BLaER1 (cell line): ENCODE results near the gene INSIG1.

Experiments
- H3K27ac ChIP-seq: shearing (Covaris generic); formaldehyde crosslinking; 2 replicates; pipeline ENCODE4 v1.8.1; 2022
- H3K27me3 ChIP-seq: shearing (Covaris generic); formaldehyde crosslinking; 2 replicates; pipeline ENCODE4 v1.8.1; 2022
- H3K36me3 ChIP-seq: shearing (Covaris generic); formaldehyde crosslinking; 2 replicates; pipeline ENCODE4 v1.8.1; 2022
- H3K4me1 ChIP-seq: shearing (Covaris generic); formaldehyde crosslinking; 2 replicates; pipeline ENCODE4 v1.8.1; 2022
- H3K4me2 ChIP-seq: shearing (Covaris generic); formaldehyde crosslinking; 2 replicates; pipeline ENCODE4 v1.8.1; 2022
- H3K4me3 ChIP-seq: shearing (Covaris generic); formaldehyde crosslinking; 2 replicates; pipeline ENCODE4 v1.8.1; 2022
- H3K9ac ChIP-seq: shearing (Covaris generic); formaldehyde crosslinking; 2 replicates; pipeline ENCODE4 v1.8.1; 2022
- H3K9me3 ChIP-seq: shearing (Covaris generic); formaldehyde crosslinking; 2 replicates; pipeline ENCODE4 v1.8.1; 2022
- H4K20me1 ChIP-seq: shearing (Covaris generic); formaldehyde crosslinking; 2 replicates; pipeline ENCODE4 v1.8.1; 2022
- Cebpa-rat ChIP-seq: shearing (Covaris generic); IDR thresholded peaks from 2 replicates; pipeline ENCODE4 v1.8.1; 2022

The INSIG1 gene

DNA sequence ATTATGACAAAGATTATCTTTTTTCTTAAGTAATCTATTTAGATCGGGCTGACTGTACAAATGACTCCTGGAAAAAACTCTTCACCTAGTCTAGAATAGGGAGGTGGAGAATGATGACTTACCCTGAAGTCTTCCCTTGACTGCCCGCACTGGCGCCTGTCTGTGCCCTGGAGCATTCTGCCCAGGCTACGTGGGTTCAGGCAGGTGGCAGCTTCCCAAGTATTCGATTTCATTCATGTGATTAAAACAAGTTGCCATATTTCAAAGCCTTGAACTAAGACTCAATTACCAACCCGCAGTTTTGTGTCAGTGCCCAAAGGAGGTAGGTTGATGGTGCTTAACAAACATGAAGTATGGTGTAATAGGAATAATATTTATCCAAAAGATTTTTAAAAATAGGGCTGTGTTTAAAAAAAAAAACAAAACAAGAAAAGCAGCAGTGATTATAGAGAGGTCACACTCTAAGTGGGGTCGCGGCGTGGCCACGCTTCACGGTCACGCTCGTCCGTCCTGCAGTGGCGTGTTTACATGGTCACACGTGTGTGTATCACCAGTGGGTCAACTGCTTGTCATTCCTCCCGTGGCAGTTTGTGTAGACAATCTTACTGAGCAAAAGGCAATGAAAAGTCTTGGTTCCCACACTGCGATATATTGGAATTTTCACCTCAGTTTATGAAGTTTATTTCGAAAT is 10.8 kb downstream of the INSIG1 start:
- peaks cover 88% of the 10 kb centered on the region for H3K36me3 ChIP-seq
- no peak overlapping the region for H3K4me3 ChIP-seq
- H4K20me1 ChIP-seq = peaks cover 75% of the 10 kb centered on the region
- H3K9ac ChIP-seq = no peak overlapping the region
- TF ChIP-seq Cebpa-rat = no peak
- H3K27ac ChIP-seq = no peak overlapping the region
- peaks cover 37% of the 10 kb centered on the region for H3K4me1 ChIP-seq
- no peaks in the 10 kb centered on the region for H3K9me3 ChIP-seq
- no peak overlapping the region for H3K4me2 ChIP-seq
- H3K27me3 ChIP-seq = no peaks in the 10 kb centered on the region

DNA sequence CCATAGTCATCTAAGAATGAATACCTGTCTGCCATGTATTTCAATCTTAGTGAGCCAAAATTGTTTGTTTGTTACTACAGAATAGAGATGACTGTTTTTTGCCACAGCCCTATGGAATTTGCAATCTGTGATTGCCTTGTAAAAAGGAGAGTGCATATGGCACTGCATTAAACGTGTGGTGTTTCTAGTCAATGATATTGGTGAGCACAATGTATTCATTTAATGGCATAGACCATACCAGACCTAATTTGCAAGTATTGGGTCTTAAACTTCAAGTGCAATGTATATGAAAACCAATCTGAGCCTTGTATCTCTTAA is 11.3 kb downstream of the INSIG1 start:
- Histone ChIP-seq H3K4me3 (no peak overlapping the region), H3K4me2 (no peak overlapping the region), H4K20me1 (peaks cover 70% of the 10 kb centered on the region), H3K27ac (no peak overlapping the region), H3K9ac (no peak overlapping the region), H3K9me3 (peaks cover 4% of the 10 kb centered on the region; the same call in 1 of the 2 replicates), H3K27me3 (no peaks in the 10 kb centered on the region), H3K36me3 (peaks cover 88% of the 10 kb centered on the region), H3K4me1 (peaks cover 33% of the 10 kb centered on the region)
- TF ChIP-seq Cebpa-rat = no peak

GRCh38 chr7:155310425-155311114 is 12.9 kb downstream of the INSIG1 start:
- peaks cover 73% of the 10 kb centered on the region for H3K36me3 ChIP-seq
- no peak for TF ChIP-seq Cebpa-rat
- H3K4me3 ChIP-seq = no peak overlapping the region
- peaks cover 54% of the 10 kb centered on the region for H4K20me1 ChIP-seq
- no peak overlapping the region for H3K27ac ChIP-seq
- no peaks in the 10 kb centered on the region for H3K27me3 ChIP-seq
- H3K4me1 ChIP-seq = peaks cover 17% of the 10 kb centered on the region
- no peak overlapping the region for H3K9ac ChIP-seq
- peaks cover 7% of the 10 kb centered on the region; the same call in 1 of the 2 replicates for H3K9me3 ChIP-seq
- no peak overlapping the region for H3K4me2 ChIP-seq

DNA sequence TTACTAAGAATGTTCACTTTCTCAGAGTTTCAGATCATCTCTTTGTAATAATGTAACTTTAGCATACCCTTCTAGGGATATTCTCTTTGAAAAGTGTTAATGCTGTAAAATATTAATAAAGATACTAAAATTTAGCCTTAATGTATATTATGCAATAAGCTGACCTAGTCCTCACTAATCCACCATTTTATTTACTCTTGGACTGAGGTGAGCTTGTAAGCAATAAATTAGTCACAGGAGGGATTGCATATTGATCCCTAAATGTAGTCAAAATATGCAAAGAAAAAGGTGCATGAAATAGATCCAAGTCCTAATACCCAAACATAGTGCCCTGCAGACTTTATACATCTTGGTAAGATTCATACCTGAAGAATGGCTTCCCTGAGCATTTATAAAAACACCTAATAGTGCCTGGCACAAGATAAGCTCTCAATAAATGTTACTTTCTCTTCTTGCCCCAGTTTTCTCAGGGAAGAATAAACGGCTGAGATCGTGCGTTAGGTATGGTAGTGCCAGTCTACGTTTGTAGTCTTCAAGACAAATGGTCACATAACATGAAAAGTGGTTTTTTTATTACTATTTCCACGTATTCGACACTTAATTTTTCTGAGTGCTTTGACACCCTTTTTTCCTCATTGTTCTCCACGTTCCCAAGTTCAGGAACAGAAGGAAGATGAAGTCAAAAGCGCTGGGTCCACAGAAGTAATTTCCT is 14.3 kb downstream of the INSIG1 start:
- Histone ChIP-seq H4K20me1 (peaks cover 40% of the 10 kb centered on the region), H3K9me3 (peaks cover 7% of the 10 kb centered on the region; the same call in 1 of the 2 replicates), H3K9ac (no peak overlapping the region), H3K4me3 (no peak overlapping the region), H3K27ac (no peak overlapping the region), H3K4me1 (peaks cover 16% of the 10 kb centered on the region), H3K27me3 (no peaks in the 10 kb centered on the region), H3K4me2 (no peak overlapping the region), H3K36me3 (peaks cover 59% of the 10 kb centered on the region)
- TF ChIP-seq Cebpa-rat = no peak

GRCh38 chr7:155312633-155313032 is 15.0 kb downstream of the INSIG1 start:
- H3K27ac ChIP-seq = no peak overlapping the region
- H3K9ac ChIP-seq = no peak overlapping the region
- no peak overlapping the region for H3K4me2 ChIP-seq
- H3K4me3 ChIP-seq = no peak overlapping the region
- TF ChIP-seq Cebpa-rat = no peak
- H3K4me1 ChIP-seq = peaks cover 12% of the 10 kb centered on the region
- peaks cover 34% of the 10 kb centered on the region for H4K20me1 ChIP-seq
- H3K27me3 ChIP-seq = no peaks in the 10 kb centered on the region
- H3K9me3 ChIP-seq = peaks cover 7% of the 10 kb centered on the region; the same call in 1 of the 2 replicates
- peaks cover 53% of the 10 kb centered on the region for H3K36me3 ChIP-seq

DNA sequence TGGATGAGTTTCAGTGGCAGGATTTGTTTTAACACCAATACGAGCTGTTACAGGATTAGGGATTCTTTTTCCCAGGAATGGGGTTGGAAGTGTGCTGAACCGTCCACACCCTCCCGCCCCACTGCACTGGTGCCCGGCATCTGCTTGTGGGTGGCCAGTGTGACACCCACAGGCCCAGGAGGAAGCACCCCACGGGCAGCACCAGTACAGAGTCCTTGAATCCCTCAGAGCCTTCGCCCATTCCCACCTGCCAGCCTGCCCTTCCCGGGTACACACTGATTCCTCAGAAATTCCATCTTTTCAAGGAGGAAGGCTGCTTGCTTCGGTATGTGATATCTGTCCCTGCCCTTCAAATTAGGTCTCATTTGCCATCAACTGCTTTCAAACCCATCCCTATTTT is 15.4 kb downstream of the INSIG1 start:
- H3K9me3 ChIP-seq = peaks cover 7% of the 10 kb centered on the region; the same call in 1 of the 2 replicates
- H3K27ac ChIP-seq = no peak overlapping the region
- H4K20me1 ChIP-seq = peaks cover 29% of the 10 kb centered on the region
- no peak overlapping the region for H3K4me3 ChIP-seq
- H3K4me1 ChIP-seq = peaks cover 12% of the 10 kb centered on the region
- H3K27me3 ChIP-seq = no peaks in the 10 kb centered on the region
- H3K9ac ChIP-seq = no peak overlapping the region
- no peak overlapping the region for H3K4me2 ChIP-seq
- TF ChIP-seq Cebpa-rat = no peak
- peaks cover 48% of the 10 kb centered on the region for H3K36me3 ChIP-seq

GRCh38 chr7:155315977-155316376 is 18.3 kb downstream of the INSIG1 start:
- peaks cover 6% of the 10 kb centered on the region; the same call in 1 of the 2 replicates for H4K20me1 ChIP-seq
- H3K36me3 ChIP-seq = peaks cover 19% of the 10 kb centered on the region
- H3K9ac ChIP-seq = no peak overlapping the region
- H3K4me2 ChIP-seq = 0 out of 2 replicates have a peak overlapping the region, but pooled peaks have one; percentile 2
- no peak for TF ChIP-seq Cebpa-rat
- H3K27me3 ChIP-seq = no peaks in the 10 kb centered on the region
- H3K4me3 ChIP-seq = no peak overlapping the region
- no peak overlapping the region for H3K27ac ChIP-seq
- peaks cover 7% of the 10 kb centered on the region; the same call in 1 of the 2 replicates for H3K9me3 ChIP-seq
- H3K4me1 ChIP-seq = peaks cover 12% of the 10 kb centered on the region

DNA sequence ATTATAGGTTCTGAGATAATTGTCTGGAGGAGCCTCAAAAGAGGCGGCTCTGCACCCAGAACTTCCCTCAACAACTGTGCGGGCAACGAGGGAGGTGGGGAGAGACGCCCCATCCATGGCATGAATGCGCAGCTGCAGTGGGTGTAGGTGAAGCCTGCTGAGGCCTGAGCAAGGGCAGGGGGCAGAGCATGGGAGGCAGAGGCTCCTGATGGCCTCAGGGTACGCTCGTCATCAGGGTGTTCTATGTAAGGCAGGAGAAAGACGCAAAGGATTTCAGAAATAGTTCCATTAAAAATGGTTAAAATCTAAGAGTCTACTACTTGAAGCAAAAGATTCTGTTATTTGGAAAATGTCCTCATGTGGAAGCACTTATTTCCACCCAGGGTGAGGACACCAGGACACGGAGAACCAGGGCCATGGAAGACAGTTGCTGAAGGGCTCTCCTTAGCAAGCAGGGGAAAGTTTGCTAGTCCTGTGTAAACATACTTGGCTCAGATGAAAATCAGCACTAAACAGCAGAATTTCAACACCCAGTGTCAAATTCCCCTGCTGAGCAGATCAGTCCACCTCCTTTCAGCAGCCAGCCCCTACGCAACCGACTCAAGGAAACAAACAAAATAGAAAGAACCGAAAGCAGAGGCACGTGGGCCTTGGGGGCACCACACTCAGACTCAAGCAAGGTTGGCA is 18.9 kb downstream of the INSIG1 start:
- no peak overlapping the region for H3K4me3 ChIP-seq
- no peak overlapping the region for H3K27ac ChIP-seq
- peaks cover 12% of the 10 kb centered on the region for H3K4me1 ChIP-seq
- TF ChIP-seq Cebpa-rat = no peak
- H3K36me3 ChIP-seq = peaks cover 19% of the 10 kb centered on the region
- H4K20me1 ChIP-seq = peaks cover under 1% of the 10 kb centered on the region; the same call in 1 of the 2 replicates
- H3K4me2 ChIP-seq = 0 out of 2 replicates have a peak overlapping the region, but pooled peaks have one; percentile 2
- H3K9me3 ChIP-seq = peaks cover 7% of the 10 kb centered on the region; the same call in 1 of the 2 replicates
- H3K9ac ChIP-seq = no peak overlapping the region
- H3K27me3 ChIP-seq = no peaks in the 10 kb centered on the region

- TF ChIP-seq Cebpa-rat = no peak
- H3K4me3 ChIP-seq = no peak overlapping the region
These were observed 19.4 kb downstream of the INSIG1 start for GRCh38 chr7:155317114-155317434.

More at GRCh38 chr7:155317114-155317434, 19.4 kb downstream of the INSIG1 start:
- H3K4me2 ChIP-seq = no peak overlapping the region
- no peaks in the 10 kb centered on the region for H4K20me1 ChIP-seq
- peaks cover 12% of the 10 kb centered on the region for H3K4me1 ChIP-seq
- H3K9me3 ChIP-seq = peaks cover 7% of the 10 kb centered on the region; the same call in 1 of the 2 replicates
- H3K9ac ChIP-seq = no peak overlapping the region
- no peak overlapping the region for H3K27ac ChIP-seq
- no peaks in the 10 kb centered on the region for H3K27me3 ChIP-seq
- peaks cover 19% of the 10 kb centered on the region for H3K36me3 ChIP-seq
